Tibial nerve (tissue), 4 donors: ENCODE data around the gene PITX1. TPM values are rescaled to one million over a fixed set of nuclear protein-coding genes. Genes with fewer than 3 reads are reported as not detected.

ENCODE experiments used
- DNase-seq, 2 donors: peaks; one replicate each; pipeline ENCODE4 v3.0.0-alpha.2; 2019; ENCODE audit warnings: low spot score in 2 of 2
- H3K27ac ChIP-seq, 4 donors: fragments of 200-600 bp; sonication (generic) in 3 of 4; one replicate each; pipeline ENCODE4 v1.5.1; 2017 to 2019; ENCODE audit warnings: mild to moderate bottlenecking in 1 of 4
- H3K27me3 ChIP-seq, 2 donors: fragments of 200-600 bp; sonication (generic) in 1 of 2; one replicate each; pipeline versions ENCODE4 v1.5.1 to v1.6.0; 2017 to 2019
- H3K36me3 ChIP-seq, 3 donors: fragments of 200-600 bp; sonication (generic); one replicate each; pipeline ENCODE4 v1.5.1; 2018 to 2019
- H3K4me1 ChIP-seq, 4 donors: fragments of 200-600 bp; sonication (generic) in 3 of 4; one replicate each; pipeline ENCODE4 v1.5.1; 2017 to 2019
- H3K4me3 ChIP-seq, 4 donors: fragments of 200-600 bp; sonication (generic) in 3 of 4; one replicate each; pipeline ENCODE4 v1.5.1; 2017 to 2019; ENCODE audit warnings: mild to moderate bottlenecking in 1 of 4, moderate library complexity in 1 of 4
- H3K9me3 ChIP-seq, 4 donors: fragments of 200-600 bp; sonication (generic) in 3 of 4; one replicate each; pipeline ENCODE4 v1.5.1; 2017 to 2019
- CTCF ChIP-seq, 5 experiments: fragments of 200-600 bp in 3 of 5; fragments of 450-650 bp in 2 of 5; sonication (generic) in 3 of 5; IDR thresholded peaks; one replicate each; pipeline ENCODE4 v1.5.1; 2016 to 2019; ENCODE audit warnings: antibody characterized with exemption in 5 of 5, mild to moderate bottlenecking in 3 of 5, moderate library complexity in 2 of 5
- EP300 ChIP-seq, 2 donors: sonication (generic); formaldehyde crosslinking; IDR thresholded peaks; one replicate each; pipeline ENCODE4 v1.6.1; 2017; ENCODE audit warnings: antibody characterized with exemption in 2 of 2, mild to moderate bottlenecking in 1 of 2
- POLR2A ChIP-seq, 2 donors: fragments of 450-650 bp; IDR thresholded peaks; one replicate each; pipeline ENCODE4 v1.6.1; 2017; ENCODE audit warnings: antibody characterized with exemption in 2 of 2, mild to moderate bottlenecking in 2 of 2, moderate library complexity in 2 of 2
- WGBS, 2 donors: methylation state at CpG; one replicate each; pipeline ENCODE4 v1.1.5; 2018; 5-methylcytosine and 5-hydroxymethylcytosine counted together
- total RNA-seq, 4 donors: library from RNA; depleted of rRNA; stranded (reverse); fragments of >200 nt; gene quantifications; one replicate each; pipeline ENCODE4 v1.1.0, GENCODE V29; 2016

Gene PITX1
- total RNA-seq, 4 donors from 2014 or later, result 1.1 to 5.4 (median 3.0) TPM

GRCh38 chr5:135036405-135036804, 2.4 kb upstream of the PITX1 start:
- TF ChIP-seq POLR2A (IDR thresholded peaks at IDR 0.05), result no peak
- peaks cover 0 to 55% (median 25%) of the 10 kb centered on the region in 4 donors for H3K4me1 ChIP-seq
- no peaks in the 10 kb centered on the region for H3K36me3 ChIP-seq
- H3K27ac ChIP-seq, result no peak overlapping the region
- DNase-seq, result no peak
- H3K4me3 ChIP-seq, result no peak overlapping the region
- WGBS, 2 donors, result 60% methylated on average over 4 of the region's 4 CpGs
- H3K27me3 ChIP-seq, result peaks cover 20 to 98% of the 10 kb centered on the region in 2 donors
- H3K9me3 ChIP-seq, result no peaks in the 10 kb centered on the region

GRCh38 chr5:135035678-135036030, 1.6 kb upstream of the PITX1 start:
- H3K27ac ChIP-seq, result no peak overlapping the region
- H3K27me3 ChIP-seq, result peaks cover 20 to 98% of the 10 kb centered on the region in 2 donors
- H3K9me3 ChIP-seq, result no peaks in the 10 kb centered on the region
- no peak for DNase-seq
- no peaks in the 10 kb centered on the region for H3K36me3 ChIP-seq
- WGBS, 2 donors, result 54 to 65% methylated on average over 4 to 6 of the region's 6 CpGs
- no peak overlapping the region for H3K4me3 ChIP-seq
- H3K4me1 ChIP-seq, result peaks cover 0 to 59% (median 31%) of the 10 kb centered on the region in 4 donors
- TF ChIP-seq EP300 (IDR thresholded peaks at IDR 0.05), result no peak
- TF ChIP-seq CTCF (IDR thresholded peaks at IDR 0.05), result no peak
- TF ChIP-seq POLR2A (IDR thresholded peaks at IDR 0.05), result no peak

- Histone ChIP-seq H3K9me3 (no peaks in the 10 kb centered on the region), H3K36me3 (no peaks in the 10 kb centered on the region), H3K27ac (peak overlapping the region in 1 of 4 donors; percentile 54), H3K4me1 (peaks cover 0 to 59% (median 33%) of the 10 kb centered on the region in 4 donors), H3K27me3 (peaks cover 20 to 98% of the 10 kb centered on the region in 2 donors), H3K4me3 (no peak overlapping the region)
- TF ChIP-seq EP300 (IDR thresholded peaks at IDR 0.05) (no peak), CTCF (IDR thresholded peaks at IDR 0.05) (no peak), POLR2A (IDR thresholded peaks at IDR 0.05) (no peak)
- 63 to 72% methylated on average over 11 to 14 of the region's 14 CpGs for WGBS, 2 donors
- DNase-seq, result no peak
Measured at GRCh38 chr5:135034963-135035677, 1.1 kb upstream of the PITX1 start.

- WGBS, 2 donors, result 8 to 13% methylated on average over 32 of the region's 65 CpGs
- H3K27me3 ChIP-seq, result peaks cover 19 to 98% of the 10 kb centered on the region in 2 donors
Measured at GRCh38 chr5:135034236-135034962, 371 bp upstream of the PITX1 start.

More at GRCh38 chr5:135034236-135034962, 371 bp upstream of the PITX1 start:
- TF ChIP-seq POLR2A (IDR thresholded peaks at IDR 0.05) (no peak), CTCF (IDR thresholded peaks at IDR 0.05) (no peak), EP300 (IDR thresholded peaks at IDR 0.05) (no peak)
- peaks cover 0 to 54% (median 29%) of the 10 kb centered on the region in 4 donors for H3K4me1 ChIP-seq
- peak overlapping the region in 1 of 4 donors; percentile 54 for H3K27ac ChIP-seq
- no peaks in the 10 kb centered on the region for H3K9me3 ChIP-seq
- no peak for DNase-seq
- peak overlapping the region; percentile 37 to 62 (median 46) for H3K4me3 ChIP-seq
- H3K36me3 ChIP-seq, result no peaks in the 10 kb centered on the region
